OCI-LY7 (cell line): Measurements from ENCODE around the gene FOXE1. TPM values are rescaled to one million over a fixed set of nuclear protein-coding genes. Genes with fewer than 3 reads are reported as not detected.
A peak's percentile ranks its signal among the peaks of the same experiment; 100 is the strongest.

Experiments used
- Bru-seq: library from RNA; stranded (reverse); fragments of 400-500 nt; gene quantifications from one replicate; lab custom pipeline; 2021; lab: Mats Ljungman, UMichigan
- BruChase-seq, 2 experiments: library from RNA; stranded (reverse); fragments of 400-500 nt; gene quantifications; one replicate each; lab custom pipeline; 2021; lab: Mats Ljungman, UMichigan
- BruUV-seq: library from RNA; stranded (reverse); fragments of 400-500 nt; replicated peaks from 2 replicates; lab custom pipeline; 2021; lab: Mats Ljungman, UMichigan
- CTCF ChIA-PET: fragments of 300-600 bp; sonication (Branson Sonifier 250); formaldehyde crosslinking; loops from one replicate; lab custom pipeline; 2022; ENCODE audit warnings: antibody characterized with exemption; ENCODE audit not compliant: unreplicated experiment; lab: Charles Lee
- POLR2A ChIA-PET: fragments of 300-600 bp; sonication (Branson Sonifier 250); formaldehyde crosslinking; loops from one replicate; lab custom pipeline; 2022; ENCODE audit warnings: antibody characterized with exemption; lab: Charles Lee
- DNase-seq: peaks from one replicate; pipeline ENCODE4 v3.0.0-alpha.2; 2015; ENCODE audit warnings: low spot score
- H2AFZ ChIP-seq: fragments of 200-600 bp; sonication (generic), shearing (Covaris generic); 2 replicates; pipeline ENCODE4 v1.6.1; 2014; ENCODE audit warnings: mild to moderate bottlenecking, antibody characterized with exemption, low read length, moderate library complexity
- H3K27ac ChIP-seq: fragments of 200-600 bp; sonication (generic); 2 replicates; pipeline ENCODE4 v1.5.1; 2014; ENCODE audit warnings: mixed run types, low read depth, mild to moderate bottlenecking, moderate library complexity, low read length, inconsistent platforms; ENCODE audit not compliant: poor library complexity, severe bottlenecking
- H3K36me3 ChIP-seq: fragments of 200-600 bp; sonication (generic); 2 replicates; pipeline ENCODE4 v1.6.1; 2014; ENCODE audit warnings: mild to moderate bottlenecking, antibody characterized with exemption, low read length, moderate library complexity, mixed read lengths; ENCODE audit not compliant: insufficient read depth
- H3K4me1 ChIP-seq: fragments of 200-600 bp; sonication (generic); 2 replicates; pipeline ENCODE4 v1.5.1; 2014; ENCODE audit warnings: mild to moderate bottlenecking, low read length; ENCODE audit not compliant: insufficient read depth, poor library complexity, severe bottlenecking
- H3K4me2 ChIP-seq: fragments of 200-600 bp; sonication (generic); 2 replicates; pipeline ENCODE4 v1.6.1; 2014; ENCODE audit warnings: mild to moderate bottlenecking, low read length
- H3K4me3 ChIP-seq: fragments of 200-600 bp; sonication (generic); 2 replicates; pipeline ENCODE4 v1.5.1; 2014; ENCODE audit warnings: mild to moderate bottlenecking, low read depth, low read length; ENCODE audit not compliant: poor library complexity, severe bottlenecking
- H3K79me2 ChIP-seq: fragments of 200-600 bp; sonication (generic); 2 replicates; pipeline ENCODE4 v1.6.1; 2016; ENCODE audit warnings: low read depth, mild to moderate bottlenecking, low read length, moderate library complexity, mixed read lengths; ENCODE audit not compliant: insufficient read depth
- H3K9me2 ChIP-seq: fragments of 200-600 bp; sonication (generic); 2 replicates; pipeline ENCODE4 v1.6.1; 2016; ENCODE audit warnings: mild to moderate bottlenecking, low read length, mixed read lengths; ENCODE audit not compliant: insufficient read depth
- H3K9me3 ChIP-seq: fragments of 200-600 bp; sonication (generic); 2 replicates; pipeline ENCODE4 v1.6.1; 2014; ENCODE audit warnings: mild to moderate bottlenecking, mixed run types, low read length, mixed read lengths
- H4K20me1 ChIP-seq: fragments of 200-600 bp; sonication (generic); 2 replicates; pipeline ENCODE4 v1.6.1; 2014; ENCODE audit warnings: mild to moderate bottlenecking, antibody characterized with exemption, low read length, moderate library complexity, mixed read lengths; ENCODE audit not compliant: insufficient read depth
- CTCF ChIP-seq: fragments of 200-600 bp; sonication (generic); conservative IDR thresholded peaks from 2 replicates; pipeline ENCODE4 v1.5.1; 2014; ENCODE audit warnings: mild to moderate bottlenecking, antibody characterized with exemption, low read length, moderate library complexity, mixed read lengths
- EZH2phosphoT487 ChIP-seq: fragments of 200-600 bp; sonication (generic); IDR thresholded peaks from 2 replicates; pipeline ENCODE4 v1.6.1; 2018; ENCODE audit warnings: low read depth, borderline replicate concordance, mild to moderate bottlenecking, mixed run types, antibody characterized with exemption, low read length, moderate library complexity, mixed read lengths
- intact Hi-C: fragments of 100-400 bp; cut with micrococcal nuclease; formaldehyde crosslinking; loops from one replicate; pipeline ENCODE4 v1.10.0; 2022; ENCODE audit not compliant: unreplicated experiment
- long read RNA-seq: library from polyadenylated mRNA; stranded (forward); transcript quantifications from one replicate; pipeline ENCODE4 v2.0.0, GENCODE V29; 2022
- total RNA-seq, 2 experiments: library from RNA; depleted of rRNA in 1 of 2; stranded (reverse); fragments of >200 nt in 1 of 2; shearing (Covaris generic) in 1 of 2; gene quantifications; 2 replicates each; pipeline ENCODE4 v1.2.3, GENCODE V29; 2014 to 2022

Gene FOXE1
- total RNA-seq (2014; rRNA removed; shearing (Covaris generic)) (not detected in 2 replicates), total RNA-seq (2022) (not detected in 2 replicates), Bru-seq, nascent RNA (not detected), BruChase-seq, experiment 1, labeled RNA remaining after a 6-hour chase (percentile 15 among the genes with signal in this experiment), BruChase-seq, experiment 2, labeled RNA remaining after a 2-hour chase (not detected)
- long read RNA-seq: 0 reads

- H3K27ac ChIP-seq: no peak within 1 kb of the TSS
- H2AFZ ChIP-seq: no peak within 1 kb of the TSS
- H3K79me2 ChIP-seq: no peaks in the 10 kb centered on the region
- DNase-seq: no peak
- intact Hi-C loops: no loop called here
- H3K4me1 ChIP-seq: no peaks in the 10 kb centered on the region
- no peaks in the 10 kb centered on the region for H3K9me2 ChIP-seq
- H3K36me3 ChIP-seq: no peaks in the 10 kb centered on the region
- peak within 1 kb of the TSS; percentile 8; the same call in 1 of the 2 replicates for H3K4me2 ChIP-seq
- H3K4me3 ChIP-seq: peak within 1 kb of the TSS; percentile 36
- TF ChIP-seq EZH2phosphoT487 (no peak), CTCF (no peak)
- H3K9me3 ChIP-seq: no peaks in the 10 kb centered on the region
- POLR2A ChIA-PET: no interaction called here
- CTCF ChIA-PET: interaction anchor here (0.6 kb wide), 1 partner anchor 76 kb away, joined by 3 read pairs; no protein-coding TSS in a partner anchor
- no TSS peak for BruUV-seq
- H4K20me1 ChIP-seq: no peaks in the 10 kb centered on the region
Measured at GRCh38 chr9:97853056-97853843, at the start of gene FOXE1. TSS of gene FOXE1 (plus strand) at chr9:97853226. CDS start at chr9:97853915, 689 bp downstream.

- no peaks in the 10 kb centered on the region for H3K36me3 ChIP-seq
- ChIA-PET CTCF (interaction anchor here (1.0 kb wide), 1 partner anchor 392 kb away, joined by 3 read pairs; no protein-coding TSS in a partner anchor), POLR2A (no interaction called here)
- H3K4me2 ChIP-seq: peak overlapping the region; percentile 74
- no peaks in the 10 kb centered on the region for H3K79me2 ChIP-seq
- no peaks in the 10 kb centered on the region for H4K20me1 ChIP-seq
- TF ChIP-seq EZH2phosphoT487: no peak
- no peak for TF ChIP-seq CTCF
- peak overlapping the region; percentile 68 for H3K4me3 ChIP-seq
- H3K9me2 ChIP-seq: no peaks in the 10 kb centered on the region
- no peak for DNase-seq
- no peaks in the 10 kb centered on the region for H3K9me3 ChIP-seq
- no TSS peak for BruUV-seq
- intact Hi-C loops: no loop called here
- no peak overlapping the region for H3K27ac ChIP-seq
- peaks cover 6% of the 10 kb centered on the region for H3K4me1 ChIP-seq
- H2AFZ ChIP-seq: peak overlapping the region; percentile 95
Measured at GRCh38 chr9:97804059-97804365, 49.0 kb upstream of the FOXE1 start.
